GM04503 (cell line): Measurements from ENCODE around the gene EXOC2.

ENCODE experiments used
- DNase-seq: peaks from one replicate; pipeline ENCODE4 v3.0.0-alpha.2; 2012; ENCODE audit warnings: low read depth

EXOC2 gene

DNA sequence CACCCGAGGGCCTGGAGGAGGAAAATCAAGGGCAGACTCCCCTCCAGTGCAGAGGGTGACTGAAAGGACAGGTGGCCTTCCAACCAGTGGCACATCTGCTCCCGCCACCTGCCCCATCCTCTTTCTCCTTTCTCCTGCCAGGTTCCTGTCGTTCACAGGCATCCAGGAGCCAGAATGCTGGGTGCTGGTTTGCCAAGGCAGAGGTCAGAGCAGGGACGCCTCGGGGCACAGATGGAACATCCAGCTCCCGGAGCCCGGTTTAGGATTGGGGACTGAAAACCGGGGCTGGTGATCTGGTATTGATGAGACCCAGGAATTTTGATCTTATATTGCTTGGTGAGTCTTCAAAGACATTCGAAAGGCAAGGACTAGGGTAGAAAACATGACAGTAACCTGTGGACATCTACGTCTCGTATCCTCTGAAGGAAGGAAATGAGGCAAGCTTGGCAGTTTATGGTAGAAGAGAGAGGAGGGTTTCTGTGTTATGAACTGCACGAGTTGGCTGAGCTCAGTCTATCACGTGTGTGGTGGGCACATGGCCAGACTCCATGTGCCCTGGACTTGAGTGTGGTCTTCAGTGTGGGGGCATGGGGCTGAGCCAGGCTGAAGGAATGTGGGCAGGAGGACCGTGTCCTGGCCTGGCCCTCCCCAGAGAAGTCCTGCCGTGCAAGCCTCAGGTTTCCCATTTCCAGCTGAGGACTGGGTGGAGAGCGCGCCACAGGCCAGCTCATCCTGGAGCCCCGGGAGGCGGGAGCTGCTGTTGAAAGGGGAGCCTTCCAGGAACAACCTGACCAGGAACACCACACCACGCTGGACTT, 227.2 kb downstream of the EXOC2 start:
- no peak for DNase-seq

DNA sequence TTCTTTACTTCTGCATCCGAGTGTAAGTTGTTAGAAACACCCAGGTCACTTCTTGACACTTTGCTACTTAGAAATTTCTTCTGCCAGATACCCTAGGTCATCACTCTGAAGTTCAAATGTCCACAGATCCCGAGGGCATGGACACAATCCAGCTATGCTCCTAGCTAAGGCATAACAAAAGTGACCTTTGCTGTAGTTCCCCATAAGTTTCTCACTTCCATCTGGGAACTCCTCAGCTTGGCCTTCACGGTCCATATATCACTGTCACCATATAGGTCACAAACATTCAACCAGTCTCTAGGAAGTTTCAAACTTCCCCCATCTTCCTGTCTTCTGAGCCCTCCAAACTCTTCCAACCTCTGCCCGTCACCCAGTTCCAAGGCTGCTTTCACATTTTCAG, 236.1 kb downstream of the EXOC2 start:
- no peak for DNase-seq

DNA sequence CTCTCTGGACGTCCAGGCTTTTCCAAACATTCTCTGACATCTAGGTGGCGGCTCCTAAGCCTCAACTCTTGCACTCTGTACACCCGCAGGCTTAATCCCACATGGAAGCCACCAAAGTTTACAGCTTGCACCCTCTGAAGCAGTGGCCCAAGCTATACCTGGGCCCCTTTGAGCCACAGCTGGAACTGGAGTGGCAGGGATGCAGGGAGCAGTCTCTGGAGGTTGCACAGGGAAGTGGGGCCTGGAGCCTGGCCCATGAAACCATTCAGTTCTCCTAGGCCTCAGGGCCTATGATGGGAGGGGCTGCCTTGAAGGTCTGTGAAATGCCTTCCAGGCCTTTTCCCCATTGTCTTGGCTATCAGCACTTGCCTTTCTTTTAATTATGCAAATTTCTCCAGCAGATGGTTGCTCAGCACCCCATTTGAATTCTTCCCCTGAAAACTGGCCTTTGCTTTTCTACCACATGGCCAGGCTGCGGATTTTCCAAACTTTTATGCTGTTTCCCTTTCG, 236.5 kb downstream of the EXOC2 start:
- DNase-seq = no peak

DNA sequence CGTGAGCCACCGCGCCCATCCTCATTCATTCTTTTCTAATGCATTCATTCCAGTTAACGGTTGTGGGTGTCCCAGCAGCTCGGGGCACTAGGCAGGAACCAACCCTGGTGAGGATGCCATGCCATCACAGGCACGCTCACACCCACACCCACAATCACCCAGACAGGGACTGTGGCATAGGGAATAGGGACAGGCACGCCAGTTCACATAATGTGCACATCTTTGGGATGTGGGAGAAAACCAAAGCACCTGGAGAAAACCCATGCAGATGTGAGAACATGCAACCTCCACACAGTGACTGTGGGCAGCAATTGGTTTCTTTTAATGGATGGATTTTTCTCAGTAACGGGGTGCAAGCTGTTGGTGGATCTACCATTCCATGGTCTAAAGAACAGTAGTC, 237.1 kb downstream of the EXOC2 start:
- no peak for DNase-seq

DNA sequence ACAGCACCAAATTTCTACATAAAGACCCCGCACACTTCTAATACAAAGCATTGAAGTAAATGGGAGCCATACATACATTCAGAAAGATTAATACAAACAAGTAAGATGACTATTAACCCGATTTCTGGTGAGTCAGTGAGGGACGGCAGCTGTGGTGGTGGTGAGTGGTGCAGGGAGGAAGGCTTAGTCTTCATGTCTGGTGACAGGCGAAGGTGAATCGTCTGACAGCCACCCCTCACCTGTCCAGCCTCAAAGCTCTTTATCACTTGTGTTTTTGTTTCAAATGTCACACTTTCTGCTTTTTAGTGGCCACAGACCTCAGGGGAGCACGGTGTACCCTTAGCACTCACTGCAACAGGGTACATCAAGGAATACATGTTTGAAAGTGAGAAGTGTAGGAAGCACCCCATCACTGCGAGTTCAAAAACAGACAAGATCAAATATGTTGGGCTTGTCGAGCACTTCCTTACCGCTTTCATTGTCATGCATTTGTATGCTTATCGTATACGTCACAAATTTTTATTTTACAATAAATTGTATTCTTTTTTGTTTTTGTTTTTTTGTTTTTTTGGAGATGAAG, 237.8 kb downstream of the EXOC2 start:
- DNase-seq = no peak

DNA sequence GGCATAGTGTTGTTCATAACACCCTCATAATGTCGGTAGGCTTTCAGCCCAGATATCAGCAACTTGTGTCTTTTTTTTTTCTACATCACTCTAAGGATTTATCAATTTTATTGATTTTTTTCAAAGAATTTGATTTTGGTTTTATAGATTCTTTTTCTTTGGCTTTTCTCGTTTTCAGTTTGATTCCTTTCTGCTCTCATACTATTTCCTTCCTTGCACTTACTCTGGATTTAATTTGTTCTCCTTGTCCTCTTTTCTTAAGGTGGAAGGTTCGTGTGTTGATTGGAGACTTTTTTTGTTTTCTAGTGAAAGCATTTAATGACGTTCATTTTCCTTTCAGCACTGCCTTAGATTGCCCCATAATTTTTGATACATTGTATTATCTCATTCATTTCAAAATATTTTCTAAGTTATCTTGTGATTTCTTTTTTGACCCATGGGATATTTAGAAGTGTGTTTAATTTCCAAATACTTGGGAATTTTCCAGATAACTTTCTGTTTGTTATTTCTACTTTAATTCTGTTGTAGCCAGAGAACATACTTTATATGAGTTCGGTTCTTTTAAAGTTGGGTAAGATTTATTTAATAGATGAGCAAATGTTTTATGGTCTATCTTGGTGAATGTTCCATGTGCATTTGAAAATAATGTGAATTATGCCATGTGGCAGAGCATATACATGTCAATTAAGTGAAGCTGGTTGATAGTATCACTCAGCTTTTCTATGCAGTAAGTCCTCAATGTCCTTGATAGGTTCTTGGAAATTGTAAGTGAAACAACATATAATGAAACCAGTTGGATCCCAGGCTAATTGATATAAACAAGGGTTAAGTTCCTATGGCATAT, 238.6 kb downstream of the EXOC2 start:
- DNase-seq = no peak

DNA sequence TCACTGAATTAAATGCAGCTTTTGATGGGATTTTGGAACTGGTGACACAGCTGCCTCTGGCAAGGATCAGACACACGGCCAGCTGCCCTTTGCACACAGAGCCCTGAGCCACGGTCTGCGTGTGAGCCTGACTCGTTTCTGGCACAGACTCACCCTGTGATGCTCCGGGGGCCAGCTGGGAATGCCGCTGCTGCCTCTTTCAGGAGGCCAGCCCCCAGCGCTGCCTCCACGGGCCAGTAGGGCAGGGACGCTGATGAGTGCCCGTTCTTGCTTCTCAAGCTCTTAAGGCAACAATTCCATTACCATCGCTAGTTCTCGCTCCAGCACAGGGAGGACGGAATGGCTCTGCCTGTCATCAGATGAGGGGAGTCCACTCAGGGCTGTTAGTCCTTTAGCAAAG, 239.8 kb downstream of the EXOC2 start:
- DNase-seq = no peak

DNA sequence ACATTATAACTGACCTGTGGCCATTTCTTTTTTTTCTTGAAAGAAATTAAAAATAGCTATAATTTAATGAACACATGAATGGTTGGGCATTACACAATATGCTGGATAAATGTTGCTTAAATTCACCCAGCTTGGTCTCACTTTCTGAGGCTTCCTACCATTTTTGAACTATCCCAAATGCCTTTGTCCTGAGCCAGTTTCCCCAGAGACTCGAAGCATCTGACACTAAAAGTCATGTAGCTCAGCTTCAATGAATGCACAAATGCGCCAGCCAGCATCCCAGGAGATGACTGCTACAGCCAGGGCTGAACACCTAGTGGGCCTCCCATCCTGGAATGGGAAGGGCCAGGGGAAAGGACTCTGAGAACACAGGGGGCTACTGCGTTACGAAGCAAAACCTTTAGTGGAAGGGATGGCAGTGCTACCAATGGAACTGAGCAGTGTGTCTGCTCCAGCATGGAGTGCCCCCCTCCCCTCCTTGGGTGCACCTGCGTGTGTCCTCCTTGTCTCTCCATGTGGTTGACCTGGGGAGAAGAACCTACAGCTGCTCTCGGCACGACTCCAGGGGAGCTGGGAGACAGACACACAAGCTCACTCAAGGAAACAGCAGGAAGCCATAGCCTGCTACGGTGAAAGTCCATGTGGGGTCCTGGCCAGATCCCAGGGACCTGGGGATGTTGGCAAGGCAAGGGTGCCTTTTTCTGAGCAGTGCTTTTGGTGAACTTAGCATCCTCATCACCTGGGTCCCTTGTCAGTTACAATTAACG, 240.5 kb downstream of the EXOC2 start:
- peak; percentile 56 for DNase-seq

DNA sequence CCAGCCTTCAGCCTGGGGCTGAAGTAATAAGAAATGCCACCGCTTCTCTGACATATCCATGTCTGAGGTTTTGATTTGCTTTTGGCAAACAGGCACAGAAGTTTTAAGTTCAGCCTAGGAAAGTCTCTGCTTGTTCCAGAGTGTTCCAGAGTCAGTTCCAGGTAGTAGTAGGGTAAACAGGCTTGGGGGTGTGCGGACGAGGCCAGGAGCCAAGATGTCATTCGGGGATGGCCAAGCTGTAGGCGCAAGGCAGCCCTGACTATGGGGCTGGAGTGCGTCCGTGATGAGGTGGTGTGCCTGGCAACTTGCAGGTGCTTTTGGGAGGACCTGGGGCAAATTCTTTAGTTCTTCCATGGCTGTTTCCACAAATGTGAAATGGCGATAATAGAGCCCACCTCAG, 241.1 kb downstream of the EXOC2 start:
- DNase-seq = no peak

DNA sequence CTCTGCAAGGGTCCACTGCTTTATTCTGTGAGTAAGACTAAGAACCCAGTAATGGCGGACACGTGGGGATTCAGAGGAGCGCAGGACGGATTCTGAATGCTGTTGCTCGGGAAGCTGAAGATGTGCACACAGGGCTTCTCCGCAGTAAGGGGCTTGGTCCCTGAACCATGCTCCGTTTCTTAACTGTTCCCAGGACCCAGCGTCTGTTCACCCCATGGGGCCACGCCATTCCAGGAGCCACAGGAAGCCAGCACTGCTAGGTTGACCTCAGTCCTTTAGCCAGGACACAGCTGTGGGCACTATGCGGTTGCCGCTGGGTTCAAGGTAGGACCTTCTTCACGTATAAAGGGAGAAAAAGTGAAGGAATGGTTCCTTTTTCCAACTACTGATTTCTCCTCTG, 241.6 kb downstream of the EXOC2 start:
- DNase-seq = no peak

DNA sequence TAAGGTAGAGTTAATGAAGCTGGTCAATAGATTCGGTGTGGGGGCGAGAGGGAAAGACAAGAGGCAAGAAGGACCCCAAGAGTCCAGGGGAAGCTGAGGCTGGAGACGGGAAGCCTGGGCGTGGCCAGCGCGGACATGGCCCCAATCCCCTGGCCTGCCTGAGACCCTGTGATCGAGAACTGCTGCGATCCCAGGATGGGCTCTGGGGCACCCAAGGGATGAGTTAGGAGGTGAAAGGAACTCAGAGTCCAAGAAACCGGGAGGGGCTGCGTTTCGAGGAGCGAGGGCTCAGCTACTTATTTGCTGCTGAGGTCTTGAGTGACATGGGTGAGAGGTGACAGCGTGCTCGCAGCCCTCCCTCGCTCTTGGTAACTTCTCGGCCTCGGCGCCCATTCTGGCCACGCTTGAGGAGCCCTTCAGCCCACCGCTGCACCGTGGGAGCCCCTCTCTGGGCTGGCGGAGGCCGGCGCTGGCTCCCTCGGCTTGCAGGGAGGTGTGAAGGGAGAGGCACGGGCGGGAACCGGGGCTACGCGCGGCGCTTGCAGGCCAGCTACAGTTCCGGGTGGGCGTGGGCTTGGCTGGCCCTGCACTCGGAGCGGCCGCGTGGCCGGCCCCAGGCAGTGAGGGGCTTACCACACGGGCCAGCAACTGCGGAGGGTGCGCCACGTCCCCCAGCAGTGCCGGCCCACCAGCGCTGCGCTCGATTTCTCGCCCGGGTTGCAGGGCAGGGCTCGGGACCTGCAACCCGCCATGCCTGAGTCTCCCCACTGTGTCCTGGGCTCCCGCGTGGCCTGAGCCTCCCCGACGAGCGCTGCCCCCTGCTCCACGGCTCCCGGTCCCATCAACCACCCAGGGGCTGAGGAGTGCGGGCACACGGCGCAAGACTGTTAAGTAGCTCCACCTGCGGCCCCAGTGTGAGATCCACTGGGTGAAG, 243.2 kb downstream of the EXOC2 start:
- no peak for DNase-seq

DNA sequence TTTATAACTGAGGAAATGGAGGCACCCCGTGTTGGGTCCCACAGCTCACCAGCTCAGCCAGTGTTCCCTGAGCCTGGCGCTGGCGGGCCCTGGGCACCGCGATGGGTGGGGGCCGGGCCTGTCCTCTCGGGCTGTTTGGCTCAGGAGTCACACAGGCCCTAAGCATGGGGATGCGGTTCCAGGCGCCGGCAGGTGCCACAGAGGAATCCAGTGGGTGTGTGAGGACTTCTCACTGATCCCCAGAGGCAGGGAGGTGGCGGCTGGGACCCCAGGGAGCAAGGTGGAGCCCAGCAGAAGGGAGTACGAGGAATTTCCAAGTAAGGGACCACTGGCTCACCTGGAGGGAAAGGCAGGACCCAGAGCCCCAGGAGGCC, 243.9 kb downstream of the EXOC2 start:
- no peak for DNase-seq

DNA sequence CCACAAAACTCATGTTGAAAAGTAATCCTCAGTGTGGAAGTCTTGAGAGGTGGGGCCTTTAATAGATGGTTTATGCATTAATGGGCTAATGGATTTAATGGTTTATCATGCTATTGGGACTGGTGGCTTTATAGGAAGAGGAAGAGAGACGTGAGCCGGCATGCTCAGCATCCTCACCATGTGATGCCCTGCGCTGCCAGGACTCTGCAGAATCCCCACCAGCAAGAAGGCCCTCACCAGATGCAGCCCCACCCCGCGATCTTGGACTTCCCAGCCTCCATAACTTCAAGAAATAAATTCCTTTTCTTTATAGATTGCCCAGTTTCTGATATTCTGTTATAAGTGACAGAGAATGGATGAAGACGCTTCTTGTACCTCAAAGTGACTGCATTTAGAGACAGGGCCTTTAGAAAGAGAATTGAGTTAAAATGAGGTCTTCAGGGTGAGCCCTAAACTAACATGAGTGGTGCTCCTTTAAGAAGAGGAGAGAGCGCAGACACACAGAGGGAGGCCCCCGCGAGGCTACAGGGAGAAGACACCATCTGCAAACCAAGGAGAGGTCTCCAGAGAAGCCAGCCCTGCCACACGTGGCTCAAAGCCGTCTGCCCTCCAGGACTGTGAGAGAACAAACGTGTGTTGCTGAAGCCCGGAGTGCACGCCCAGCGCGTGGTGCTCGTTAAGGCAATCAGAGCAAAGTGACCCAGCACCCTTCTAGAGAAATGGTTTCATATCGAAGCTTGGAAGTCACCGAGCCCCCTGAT, 244.5 kb downstream of the EXOC2 start:
- no peak for DNase-seq

DNA sequence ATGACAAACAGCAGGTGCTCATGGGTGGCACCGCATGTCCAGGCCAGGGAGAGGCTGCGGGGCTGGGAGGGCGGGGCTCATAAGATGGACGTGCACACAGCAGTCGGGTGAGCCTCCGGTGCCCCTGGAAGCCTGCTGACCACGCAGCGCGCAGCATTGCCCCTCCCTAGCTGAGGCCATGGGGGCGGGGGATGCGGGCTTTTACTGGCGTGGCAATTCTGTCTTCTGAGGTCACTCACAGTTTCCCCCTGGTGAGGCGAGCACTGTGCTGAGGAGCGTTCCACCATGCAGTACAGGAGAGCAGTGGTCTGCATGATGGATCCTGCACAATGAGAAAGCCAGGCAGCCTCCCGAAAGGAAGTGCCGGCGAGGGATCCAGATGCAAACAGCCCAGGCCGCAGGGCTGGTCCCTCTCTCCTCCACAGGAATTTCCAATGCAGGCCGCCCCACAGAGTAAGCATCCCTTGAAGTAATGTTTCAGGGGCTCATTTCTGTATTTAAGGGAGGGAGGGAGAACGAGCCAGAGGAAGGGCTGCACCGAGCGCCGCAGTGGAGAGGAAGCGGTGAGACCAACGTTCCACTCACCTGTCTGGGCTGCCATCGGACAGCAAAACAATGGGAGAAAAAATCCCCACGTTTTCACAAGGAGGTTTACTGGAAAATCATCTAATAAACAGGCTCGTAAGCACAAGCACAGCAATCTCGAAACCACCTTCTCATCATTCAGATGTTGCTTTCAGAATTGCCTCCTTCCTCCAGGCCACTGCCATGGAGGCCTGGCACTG, 245.4 kb downstream of the EXOC2 start:
- no peak for DNase-seq

DNA sequence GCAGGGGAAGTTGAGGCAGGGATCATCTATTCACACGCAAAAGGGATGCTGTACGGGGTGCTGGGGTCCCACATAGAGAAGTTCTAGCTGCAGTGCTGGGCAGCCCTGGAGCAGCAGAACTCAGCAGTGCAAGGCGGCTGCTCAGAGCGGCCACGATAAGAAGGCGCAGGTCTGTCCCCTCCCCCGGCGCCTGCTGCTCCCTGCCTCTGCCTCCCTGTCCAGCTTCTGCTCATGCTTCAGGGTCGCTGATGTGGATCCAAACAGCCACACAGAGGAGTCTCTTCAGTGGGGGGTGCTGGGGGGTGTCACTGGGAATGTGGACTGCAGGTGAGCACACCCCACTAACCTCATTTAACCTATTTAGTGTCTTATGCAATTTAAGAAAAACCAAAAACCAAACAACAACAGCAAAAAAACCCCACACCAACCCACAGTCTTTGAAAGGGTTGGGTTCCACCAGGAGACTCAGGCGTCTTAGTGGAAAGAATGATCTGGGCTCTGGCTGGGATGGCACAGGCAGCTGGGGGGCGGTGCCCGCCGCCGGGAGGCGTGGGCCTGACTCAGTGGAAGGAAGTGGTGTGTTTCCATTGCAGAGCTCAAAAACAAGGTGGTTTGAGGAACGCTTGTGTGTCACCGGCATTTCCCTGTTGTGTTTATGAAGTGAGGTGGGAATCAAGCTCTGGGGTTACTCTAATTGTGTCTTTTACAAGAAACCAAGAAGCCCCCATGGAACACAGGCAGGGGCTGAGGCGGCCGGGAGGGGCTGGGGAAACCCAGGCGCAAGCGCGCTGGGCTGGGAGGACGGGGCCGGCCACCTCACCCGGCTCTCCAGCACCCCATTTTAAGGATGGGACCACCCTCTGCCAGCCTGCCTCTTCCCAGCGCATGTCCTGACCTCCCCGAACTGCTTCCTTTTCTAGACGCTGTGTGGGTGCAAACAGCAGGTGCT, 246.2 kb downstream of the EXOC2 start:
- DNase-seq = no peak

DNA sequence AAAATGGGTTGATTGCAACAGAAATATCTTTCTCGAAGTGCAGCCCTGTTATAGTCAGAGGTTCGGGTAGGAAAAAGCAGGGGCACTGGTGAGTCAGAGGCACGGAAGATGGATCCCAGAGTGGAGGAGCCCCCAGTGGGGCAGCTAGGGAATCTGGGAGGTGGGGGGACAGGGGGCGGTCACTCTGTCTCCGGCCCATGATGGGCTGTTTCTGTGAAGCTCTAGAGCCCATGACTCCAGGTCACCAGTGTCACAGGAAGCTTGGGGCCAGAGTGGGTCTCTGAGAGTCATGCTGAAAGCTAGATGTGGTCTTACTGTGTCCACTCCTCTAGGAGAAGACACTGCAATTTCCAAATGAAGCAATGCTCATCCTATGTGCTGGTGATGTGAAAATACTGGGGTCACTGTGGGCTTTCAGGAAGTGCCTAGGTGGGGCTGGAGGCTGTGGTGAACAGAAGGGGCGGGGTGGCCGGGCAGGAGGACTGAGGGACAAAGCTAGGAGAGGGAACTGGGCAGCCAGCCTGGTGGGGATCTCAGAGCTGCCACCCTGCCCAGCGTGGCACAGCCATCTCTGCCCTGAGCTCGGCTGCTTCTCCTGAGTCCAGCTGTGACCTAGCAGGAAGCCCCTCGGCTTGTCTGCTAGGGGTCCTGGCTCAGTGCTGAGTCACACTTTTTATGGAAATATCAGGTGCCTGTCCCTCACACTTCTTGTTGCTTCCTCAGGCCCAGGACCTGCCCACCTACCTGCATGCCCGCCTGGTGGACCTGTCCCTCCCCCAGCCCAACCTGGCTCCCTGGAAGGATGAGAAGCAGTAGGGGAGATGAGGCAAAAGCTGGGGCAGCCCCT, 247.1 kb downstream of the EXOC2 start:
- DNase-seq = no peak

DNA sequence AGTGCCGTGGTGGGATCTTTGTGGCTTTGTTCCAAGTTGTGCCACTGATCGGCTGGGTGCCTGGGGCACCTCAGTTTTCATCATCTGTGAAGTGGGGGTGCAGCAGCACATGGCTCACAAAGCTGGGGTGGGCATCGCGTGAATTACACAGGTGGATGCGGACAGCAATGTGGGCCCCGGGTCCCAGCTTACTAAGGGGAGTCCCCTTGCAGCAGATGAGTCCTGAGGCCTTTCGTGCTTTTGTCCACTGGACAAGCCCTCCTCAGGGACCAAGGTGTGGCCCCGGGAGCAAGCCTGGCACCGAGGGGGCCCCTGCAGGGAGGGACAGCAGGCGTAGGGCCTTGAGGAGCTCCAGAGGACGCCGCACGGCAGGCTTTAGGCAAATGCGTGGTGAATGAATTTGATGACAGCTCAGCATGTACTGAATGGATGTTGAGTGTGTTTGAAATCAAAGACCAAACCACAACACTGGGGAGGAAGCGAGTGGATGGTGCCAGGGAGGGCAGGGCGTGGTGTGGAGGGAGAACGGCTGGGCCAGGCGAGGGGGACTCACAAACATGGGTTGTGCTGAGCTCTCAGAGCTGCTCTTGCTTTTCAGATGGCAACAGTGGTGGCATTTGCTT, 248.2 kb downstream of the EXOC2 start:
- no peak for DNase-seq
